DOHH2 (cell line): ENCODE data around the gene KRTAP12-3.
"Not testable (repeated sequence)": the region's sequence is repeated elsewhere in the genome, so short reads cannot be mapped to it uniquely, and the experiment has no call there.

Experiments used
- EZH2phosphoT487 ChIP-seq: fragments of 200-600 bp; sonication (generic); IDR thresholded peaks from 2 replicates; pipeline ENCODE4 v1.6.1; 2017; ENCODE audit warnings: borderline replicate concordance, mild to moderate bottlenecking, antibody characterized with exemption, low read length, moderate library complexity, mixed read lengths
- TF ChIP-seq, protein P1 (sequence below): fragments of 200-600 bp; sonication (generic); IDR thresholded peaks from one replicate; pipeline ENCODE4 v1.5.1; 2014; ENCODE audit warnings: antibody characterized with exemption, mild to moderate bottlenecking, low read depth, low read length; ENCODE audit not compliant: poor library complexity, severe bottlenecking

DNA sequence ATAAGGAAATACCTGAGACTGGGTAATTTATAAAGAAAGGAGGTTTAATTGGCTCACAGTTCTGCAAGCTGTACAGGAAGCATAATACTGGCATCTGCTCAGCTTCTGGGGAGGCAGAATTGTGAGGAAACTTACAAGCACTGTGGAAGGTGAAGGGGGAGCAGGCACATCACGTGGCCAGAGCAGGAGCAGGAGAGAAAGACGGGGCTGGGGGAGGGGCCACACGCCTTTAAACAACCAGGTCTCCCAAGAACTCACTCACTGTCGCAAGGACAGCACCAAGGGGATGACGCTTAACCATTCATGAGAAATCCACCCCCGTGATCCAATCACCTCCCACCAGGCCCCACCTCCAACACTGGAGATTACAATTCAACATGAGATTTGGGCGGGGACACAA, 3.8 kb downstream of the KRTAP12-3 start:
- TF ChIP-seq, protein P1, sequence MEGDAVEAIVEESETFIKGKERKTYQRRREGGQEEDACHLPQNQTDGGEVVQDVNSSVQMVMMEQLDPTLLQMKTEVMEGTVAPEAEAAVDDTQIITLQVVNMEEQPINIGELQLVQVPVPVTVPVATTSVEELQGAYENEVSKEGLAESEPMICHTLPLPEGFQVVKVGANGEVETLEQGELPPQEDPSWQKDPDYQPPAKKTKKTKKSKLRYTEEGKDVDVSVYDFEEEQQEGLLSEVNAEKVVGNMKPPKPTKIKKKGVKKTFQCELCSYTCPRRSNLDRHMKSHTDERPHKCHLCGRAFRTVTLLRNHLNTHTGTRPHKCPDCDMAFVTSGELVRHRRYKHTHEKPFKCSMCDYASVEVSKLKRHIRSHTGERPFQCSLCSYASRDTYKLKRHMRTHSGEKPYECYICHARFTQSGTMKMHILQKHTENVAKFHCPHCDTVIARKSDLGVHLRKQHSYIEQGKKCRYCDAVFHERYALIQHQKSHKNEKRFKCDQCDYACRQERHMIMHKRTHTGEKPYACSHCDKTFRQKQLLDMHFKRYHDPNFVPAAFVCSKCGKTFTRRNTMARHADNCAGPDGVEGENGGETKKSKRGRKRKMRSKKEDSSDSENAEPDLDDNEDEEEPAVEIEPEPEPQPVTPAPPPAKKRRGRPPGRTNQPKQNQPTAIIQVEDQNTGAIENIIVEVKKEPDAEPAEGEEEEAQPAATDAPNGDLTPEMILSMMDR, result not testable (repeated sequence)
- TF ChIP-seq EZH2phosphoT487, result not testable (repeated sequence)
